Transverse colon (tissue), 3 donors: ENCODE results near the gene CCDC68.

Experiments
- POLR2A ChIP-seq: fragments of 450-650 bp; IDR thresholded peaks from one replicate; pipeline ENCODE4 v1.6.1; 2016; ENCODE audit warnings: antibody characterized with exemption, mild to moderate bottlenecking, moderate library complexity
- TF ChIP-seq, protein P1 (sequence below), 5 experiments: fragments of 200-600 bp in 3 of 5; fragments of 450-650 bp in 2 of 5; sonication (generic) in 3 of 5; IDR thresholded peaks; 1 replicate in 2 of 5; 2 replicates in 3 of 5; pipeline ENCODE4 v1.5.1; 2016 to 2017; ENCODE audit warnings: antibody characterized with exemption in 5 of 5, inconsistent platforms in 3 of 5, mild to moderate bottlenecking in 2 of 5, moderate library complexity in 1 of 5

DNA sequence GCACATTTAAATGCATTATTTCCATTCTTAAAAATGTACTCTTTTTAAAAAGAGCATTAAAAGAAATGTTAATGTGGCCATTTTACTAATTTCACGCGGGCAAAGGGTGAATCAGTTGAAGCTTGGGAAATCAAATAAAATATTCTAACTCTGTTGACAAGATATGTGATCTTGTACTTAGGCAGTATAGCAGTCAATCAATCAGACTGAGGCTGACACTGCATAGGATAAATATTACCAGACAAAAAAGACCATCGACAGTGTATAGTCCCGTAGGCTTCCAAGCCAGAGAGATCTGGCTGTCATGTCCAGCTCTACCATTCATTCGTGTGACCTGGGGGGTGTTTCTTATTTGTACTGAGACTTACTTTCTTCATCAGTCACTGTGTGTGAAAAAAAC, 39.8 kb upstream of the CCDC68 start:
- TF ChIP-seq, protein P1, sequence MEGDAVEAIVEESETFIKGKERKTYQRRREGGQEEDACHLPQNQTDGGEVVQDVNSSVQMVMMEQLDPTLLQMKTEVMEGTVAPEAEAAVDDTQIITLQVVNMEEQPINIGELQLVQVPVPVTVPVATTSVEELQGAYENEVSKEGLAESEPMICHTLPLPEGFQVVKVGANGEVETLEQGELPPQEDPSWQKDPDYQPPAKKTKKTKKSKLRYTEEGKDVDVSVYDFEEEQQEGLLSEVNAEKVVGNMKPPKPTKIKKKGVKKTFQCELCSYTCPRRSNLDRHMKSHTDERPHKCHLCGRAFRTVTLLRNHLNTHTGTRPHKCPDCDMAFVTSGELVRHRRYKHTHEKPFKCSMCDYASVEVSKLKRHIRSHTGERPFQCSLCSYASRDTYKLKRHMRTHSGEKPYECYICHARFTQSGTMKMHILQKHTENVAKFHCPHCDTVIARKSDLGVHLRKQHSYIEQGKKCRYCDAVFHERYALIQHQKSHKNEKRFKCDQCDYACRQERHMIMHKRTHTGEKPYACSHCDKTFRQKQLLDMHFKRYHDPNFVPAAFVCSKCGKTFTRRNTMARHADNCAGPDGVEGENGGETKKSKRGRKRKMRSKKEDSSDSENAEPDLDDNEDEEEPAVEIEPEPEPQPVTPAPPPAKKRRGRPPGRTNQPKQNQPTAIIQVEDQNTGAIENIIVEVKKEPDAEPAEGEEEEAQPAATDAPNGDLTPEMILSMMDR (IDR thresholded peaks at IDR 0.05) = no peak
- no peak for TF ChIP-seq POLR2A
